ENCODE measurements around the gene DLGAP1. TPM values are rescaled to one million over a fixed set of nuclear protein-coding genes. Genes with fewer than 3 reads are reported as not detected.

DLGAP1 gene
- total RNA-seq, 1 experiment from 2014 or later, result 0.39 TPM

- Histone ChIP-seq H3K9ac (ENCODE audit: low read length) (no peak overlapping the region), H4K20me1 (ENCODE audit: insufficient read depth) (no peaks in the 10 kb centered on the region), H3K4me3 (replicated peaks in 1 of 2; ENCODE audit: low read depth in 1 of 2, low read length in 2 of 2) (no peak overlapping the region), H3K4me1 (ENCODE audit: control insufficient read depth in 1 of 2, insufficient read depth in 2 of 2, low read length in 2 of 2) (no peaks in the 10 kb centered on the region), H3K79me2 (ENCODE audit: insufficient read depth, low read length) (no peaks in the 10 kb centered on the region), H2AFZ (ENCODE audit: low read depth, low read length, poor library complexity, severe bottlenecking) (no peak overlapping the region), H3K9me3 (ENCODE audit: control insufficient read depth in 1 of 2, insufficient read depth in 1 of 2, low read depth in 1 of 2, low read length in 2 of 2) (no peaks in the 10 kb centered on the region), H3K9me2 (ENCODE audit: insufficient read depth) (no peaks in the 10 kb centered on the region), H3K4me2 (ENCODE audit: low read length) (no peak overlapping the region), H3K27me3 (ENCODE audit: insufficient read depth, low read length) (no peaks in the 10 kb centered on the region), H3K27ac (ENCODE audit: low read depth, low read length) (no peak overlapping the region), H3K36me3 (ENCODE audit: control insufficient read depth in 1 of 2, insufficient read depth in 2 of 2, low read length in 2 of 2) (no peaks in the 10 kb centered on the region)
- TF ChIP-seq CEBPB (IDR thresholded peaks at IDR 0.05; ENCODE audit: low read depth) (no peak), ELF1 (IDR thresholded peaks at IDR 0.05; ENCODE audit: borderline replicate concordance, low read depth) (no peak), TCF7L2 (IDR thresholded peaks at IDR 0.05; ENCODE audit: borderline replicate concordance, extremely low read depth, insufficient read depth, insufficient read length) (no peak), EZH2 (IDR thresholded peaks at IDR 0.05) (no peak), YY1 (IDR thresholded peaks at IDR 0.05; ENCODE audit: extremely low read depth, insufficient replicate concordance, low read depth, low read length) (no peak), JUND (IDR thresholded peaks at IDR 0.05) (no peak), SIN3A (IDR thresholded peaks at IDR 0.05; ENCODE audit: low read depth) (no peak), EZH2phosphoT487 (IDR thresholded peaks at IDR 0.05; ENCODE audit: borderline replicate concordance) (no peak), POLR2A (IDR thresholded peaks at IDR 0.05; ENCODE audit: borderline replicate concordance, extremely low read depth, insufficient read depth, insufficient read length) (no peak), SP1 (IDR thresholded peaks at IDR 0.05; ENCODE audit: low read depth) (no peak), CBX3 (IDR thresholded peaks at IDR 0.05; ENCODE audit: low read depth) (no peak), EGR1 (IDR thresholded peaks at IDR 0.05; ENCODE audit: low read depth) (no peak)
- TF ChIP-seq, protein P1, sequence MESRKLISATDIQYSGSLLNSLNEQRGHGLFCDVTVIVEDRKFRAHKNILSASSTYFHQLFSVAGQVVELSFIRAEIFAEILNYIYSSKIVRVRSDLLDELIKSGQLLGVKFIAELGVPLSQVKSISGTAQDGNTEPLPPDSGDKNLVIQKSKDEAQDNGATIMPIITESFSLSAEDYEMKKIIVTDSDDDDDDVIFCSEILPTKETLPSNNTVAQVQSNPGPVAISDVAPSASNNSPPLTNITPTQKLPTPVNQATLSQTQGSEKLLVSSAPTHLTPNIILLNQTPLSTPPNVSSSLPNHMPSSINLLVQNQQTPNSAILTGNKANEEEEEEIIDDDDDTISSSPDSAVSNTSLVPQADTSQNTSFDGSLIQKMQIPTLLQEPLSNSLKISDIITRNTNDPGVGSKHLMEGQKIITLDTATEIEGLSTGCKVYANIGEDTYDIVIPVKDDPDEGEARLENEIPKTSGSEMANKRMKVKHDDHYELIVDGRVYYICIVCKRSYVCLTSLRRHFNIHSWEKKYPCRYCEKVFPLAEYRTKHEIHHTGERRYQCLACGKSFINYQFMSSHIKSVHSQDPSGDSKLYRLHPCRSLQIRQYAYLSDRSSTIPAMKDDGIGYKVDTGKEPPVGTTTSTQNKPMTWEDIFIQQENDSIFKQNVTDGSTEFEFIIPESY (IDR thresholded peaks at IDR 0.05; ENCODE audit: extremely low read depth, insufficient replicate concordance, low read length), result no peak
- TF ChIP-seq, protein P2, sequence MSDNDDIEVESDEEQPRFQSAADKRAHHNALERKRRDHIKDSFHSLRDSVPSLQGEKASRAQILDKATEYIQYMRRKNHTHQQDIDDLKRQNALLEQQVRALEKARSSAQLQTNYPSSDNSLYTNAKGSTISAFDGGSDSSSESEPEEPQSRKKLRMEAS (IDR thresholded peaks at IDR 0.05), result no peak
- TF ChIP-seq, protein P3, sequence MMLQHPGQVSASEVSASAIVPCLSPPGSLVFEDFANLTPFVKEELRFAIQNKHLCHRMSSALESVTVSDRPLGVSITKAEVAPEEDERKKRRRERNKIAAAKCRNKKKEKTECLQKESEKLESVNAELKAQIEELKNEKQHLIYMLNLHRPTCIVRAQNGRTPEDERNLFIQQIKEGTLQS (IDR thresholded peaks at IDR 0.05), result no peak
- ATAC-seq (no peak), DNase-seq (ENCODE audit: low read depth, low spot score) (no peak)
- BruUV-seq (replicated peaks), result no TSS peak
- ChIA-PET POLR2A (no interaction called here), RAD21 (ENCODE audit: low non-redundant PET in 1 of 2, low total read pairs in 2 of 2, uncharacterized antibody in 2 of 2, unreplicated experiment in 2 of 2) (interaction anchor here in 1 of 2 experiments (0.7 kb wide), 1 partner anchor 150 kb away, joined by 3 read pairs; no protein-coding TSS in a partner anchor), CTCF (interaction anchor here (1.5 kb wide), 1 partner anchor 22 kb away, joined by 3 read pairs; no protein-coding TSS in a partner anchor)
- intact Hi-C loops (cut with micrococcal nuclease), result no loop called here
These were observed 609.9 kb downstream of the DLGAP1 start for GRCh38 chr18:3845161-3845560.

All from HCT116 (cell line).